GM12878 (cell line): Measurements from ENCODE around the gene CBX8.

Experiments used
- BHLHE40 ChIP-seq, 2 experiments: fragments of 450-650 bp in 1 of 2; IDR thresholded peaks; 2 replicates each; pipeline ENCODE4 v1.6.1; 2011 to 2017; ENCODE audit warnings: low read depth in 2 of 2, borderline replicate concordance in 1 of 2, improper control_type of control experiment in 1 of 2, low read length in 1 of 2, mild to moderate bottlenecking in 1 of 2
- ELK1 ChIP-seq: IDR thresholded peaks from 2 replicates; pipeline ENCODE4 v1.6.1; 2012; ENCODE audit warnings: low read depth, low read length, improper control_type of control experiment
- ESRRA ChIP-seq: IDR thresholded peaks from 2 replicates; pipeline ENCODE4 v1.6.1; 2012; ENCODE audit warnings: mild to moderate bottlenecking, low read length, improper control_type of control experiment
- EZH2 ChIP-seq: IDR thresholded peaks from 2 replicates; pipeline ENCODE4 v1.6.1; 2012; ENCODE audit warnings: low read depth, mild to moderate bottlenecking, control low read depth, inconsistent platforms, low read length, borderline replicate concordance; ENCODE audit not compliant: control insufficient read depth
- FOS ChIP-seq: IDR thresholded peaks from 3 replicates; pipeline ENCODE4 v1.6.1; 2011; ENCODE audit warnings: borderline replicate concordance; ENCODE audit not compliant: insufficient read length; ENCODE audit errors: extremely low read depth
- PAX8 ChIP-seq: fragments of 450-650 bp; IDR thresholded peaks from 2 replicates; pipeline ENCODE4 v1.6.1; 2017; ENCODE audit warnings: mild to moderate bottlenecking, moderate library complexity
- USF2 ChIP-seq: IDR thresholded peaks from 2 replicates; pipeline ENCODE4 v1.6.1; 2011; ENCODE audit warnings: low read depth, low read length, improper control_type of control experiment, borderline replicate concordance
- YY1 ChIP-seq: IDR thresholded peaks from 2 replicates; pipeline ENCODE4 v1.6.1; 2011; ENCODE audit warnings: low read depth, mild to moderate bottlenecking, low read length
- ZNF274 ChIP-seq: IDR thresholded peaks from one replicate; pipeline ENCODE4 v1.8.0; 2011; ENCODE audit not compliant: insufficient read length, insufficient read depth
- TF ChIP-seq, protein P1 (sequence below), 3 experiments: IDR thresholded peaks in 2 of 3; conservative IDR thresholded peaks in 1 of 3; 2 replicates each; pipeline ENCODE4 v1.5.1; 2011; ENCODE audit warnings: low read depth in 3 of 3, low read length in 3 of 3, mild to moderate bottlenecking in 3 of 3, control low read depth in 2 of 3, moderate library complexity in 2 of 3, inconsistent platforms in 1 of 3, mixed read lengths in 1 of 3; ENCODE audit not compliant: control insufficient read depth in 2 of 3, insufficient read depth in 1 of 3; ENCODE audit errors: extremely low read depth in 1 of 3

DNA sequence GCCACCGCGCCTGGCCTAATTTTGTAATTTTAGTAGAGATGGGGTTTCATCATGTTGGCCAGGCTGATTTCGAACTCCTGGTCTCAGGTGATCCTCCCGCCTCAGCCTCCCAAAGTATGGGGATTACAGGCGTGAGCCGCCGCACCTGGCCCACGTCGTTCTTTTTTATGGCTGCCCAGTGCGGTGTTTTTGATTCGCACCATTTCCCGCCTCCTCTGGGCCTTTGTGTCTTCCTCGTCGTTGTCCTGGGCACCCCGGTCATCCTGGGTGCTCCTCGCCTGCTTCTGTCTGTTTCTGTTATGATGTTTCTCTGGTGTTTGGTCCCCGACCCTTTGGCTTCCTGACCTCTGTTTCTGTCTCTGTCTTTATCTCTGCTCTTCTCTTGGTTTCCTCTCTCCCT, 27.4 kb upstream of the CBX8 start:
- no peak for TF ChIP-seq PAX8
- no peak for TF ChIP-seq ELK1
- TF ChIP-seq EZH2, result no peak
- TF ChIP-seq, protein P1, sequence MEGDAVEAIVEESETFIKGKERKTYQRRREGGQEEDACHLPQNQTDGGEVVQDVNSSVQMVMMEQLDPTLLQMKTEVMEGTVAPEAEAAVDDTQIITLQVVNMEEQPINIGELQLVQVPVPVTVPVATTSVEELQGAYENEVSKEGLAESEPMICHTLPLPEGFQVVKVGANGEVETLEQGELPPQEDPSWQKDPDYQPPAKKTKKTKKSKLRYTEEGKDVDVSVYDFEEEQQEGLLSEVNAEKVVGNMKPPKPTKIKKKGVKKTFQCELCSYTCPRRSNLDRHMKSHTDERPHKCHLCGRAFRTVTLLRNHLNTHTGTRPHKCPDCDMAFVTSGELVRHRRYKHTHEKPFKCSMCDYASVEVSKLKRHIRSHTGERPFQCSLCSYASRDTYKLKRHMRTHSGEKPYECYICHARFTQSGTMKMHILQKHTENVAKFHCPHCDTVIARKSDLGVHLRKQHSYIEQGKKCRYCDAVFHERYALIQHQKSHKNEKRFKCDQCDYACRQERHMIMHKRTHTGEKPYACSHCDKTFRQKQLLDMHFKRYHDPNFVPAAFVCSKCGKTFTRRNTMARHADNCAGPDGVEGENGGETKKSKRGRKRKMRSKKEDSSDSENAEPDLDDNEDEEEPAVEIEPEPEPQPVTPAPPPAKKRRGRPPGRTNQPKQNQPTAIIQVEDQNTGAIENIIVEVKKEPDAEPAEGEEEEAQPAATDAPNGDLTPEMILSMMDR (IDR thresholded peaks at IDR 0.05 in 2 of 3, conservative IDR thresholded peaks at IDR 0.05 in 1 of 3; ENCODE audit: control insufficient read depth in 2 of 3, extremely low read depth in 1 of 3, insufficient read depth in 1 of 3, low read depth in 3 of 3, low read length in 3 of 3), result no peak
- TF ChIP-seq YY1, result no peak
- TF ChIP-seq USF2, result no peak
- no peak for TF ChIP-seq ESRRA
- no peak for TF ChIP-seq BHLHE40 (IDR thresholded peaks at IDR 0.05; ENCODE audit: borderline replicate concordance in 1 of 2, low read depth in 2 of 2, low read length in 1 of 2)
- no peak for TF ChIP-seq FOS
- TF ChIP-seq ZNF274, result no peak
